Activated T-cell treated with anti-CD3 and anti-CD28 coated beads, Interleukin-2, amount 50 U/mL, for 4 hours (primary cell): ENCODE results near the gene KCTD10. TPM values are rescaled to one million over a fixed set of nuclear protein-coding genes. Genes with fewer than 3 reads are reported as not detected.

Source experiments
- ATAC-seq, 2 donors: fragments of 200-7000 bp; cut with Tn5 transposase; one replicate each; pipeline ENCODE4 v1.10.0; 2021
- DNase-seq: peaks from one replicate; pipeline ENCODE4 v3.0.0-alpha.2; 2020
- H3K27me3 Mint-ChIP-seq: one replicate; pipeline ENCODE4 v1.8.0; 2021; ENCODE audit warnings: low read depth, mixed read lengths
- H3K36me3 Mint-ChIP-seq: one replicate; pipeline ENCODE4 v1.8.0; 2022; ENCODE audit warnings: mixed read lengths; ENCODE audit not compliant: insufficient read depth
- H3K4me1 Mint-ChIP-seq: one replicate; pipeline ENCODE4 v1.8.0; 2021; ENCODE audit warnings: low read depth, mixed read lengths
- H3K4me3 Mint-ChIP-seq: one replicate; pipeline ENCODE4 v1.8.0; 2021; ENCODE audit warnings: mild to moderate bottlenecking, moderate library complexity, mixed read lengths
- H3K9me3 Mint-ChIP-seq: one replicate; pipeline ENCODE4 v1.8.0; 2021; ENCODE audit warnings: mixed read lengths
- total RNA-seq, 3 donors: library from RNA; stranded (reverse); gene quantifications; one replicate each; pipeline ENCODE4 v1.2.1, GENCODE V29; 2021

KCTD10 gene
- total RNA-seq, 3 donors from 2014 or later = 42.7 to 47.3 (median 45.4) TPM

DNA sequence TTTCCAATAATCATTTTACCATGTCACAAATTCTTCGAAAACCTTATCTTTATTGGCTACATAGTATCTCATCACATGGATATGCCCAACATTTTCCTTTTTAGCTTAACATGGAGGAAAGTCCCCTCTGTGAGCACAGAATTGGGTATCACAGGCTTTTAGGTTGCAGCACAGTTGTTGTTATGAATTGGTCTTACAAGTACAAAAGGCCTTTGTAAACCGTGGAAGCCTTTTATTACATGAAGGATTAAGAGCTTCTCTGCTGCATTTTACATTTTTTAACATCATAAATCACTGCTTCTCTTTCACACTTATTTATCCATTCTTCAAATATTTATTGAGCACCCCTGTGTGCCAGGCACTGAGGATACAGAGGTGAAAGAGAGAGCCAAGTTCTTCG lies 26.5 kb upstream of the KCTD10 start:
- ATAC-seq (no peak), DNase-seq (no peak)
- Mint-ChIP-seq H3K36me3 (peaks cover 57% of the 10 kb centered on the region), H3K4me3 (no peak overlapping the region), H3K27me3 (no peaks in the 10 kb centered on the region), H3K9me3 (no peaks in the 10 kb centered on the region), H3K4me1 (no peaks in the 10 kb centered on the region)

DNA sequence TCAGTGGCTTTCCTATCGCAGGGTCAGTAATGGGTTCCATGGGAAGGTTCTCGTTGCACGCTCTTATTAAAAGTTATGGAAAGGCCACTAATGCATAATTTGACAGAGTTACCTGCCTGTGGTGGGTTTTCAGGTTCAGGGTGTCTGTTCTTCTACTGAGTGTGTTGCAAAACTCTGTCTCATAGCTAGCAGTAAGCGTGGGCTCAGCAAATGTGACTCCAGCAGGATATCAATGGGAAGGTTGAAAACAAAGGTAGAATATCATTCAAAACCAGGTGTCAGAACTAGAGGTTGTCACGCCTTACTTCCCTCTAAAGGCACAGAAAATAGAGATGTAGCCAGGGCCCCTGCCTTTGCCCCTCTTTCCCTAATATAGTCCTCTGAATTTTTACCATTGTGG lies 25.2 kb upstream of the KCTD10 start:
- no peak for ATAC-seq
- H3K9me3 Mint-ChIP-seq = no peaks in the 10 kb centered on the region
- DNase-seq = no peak
- H3K27me3 Mint-ChIP-seq = no peaks in the 10 kb centered on the region
- peaks cover 64% of the 10 kb centered on the region for H3K36me3 Mint-ChIP-seq
- H3K4me3 Mint-ChIP-seq = no peak overlapping the region
- H3K4me1 Mint-ChIP-seq = no peaks in the 10 kb centered on the region

DNA sequence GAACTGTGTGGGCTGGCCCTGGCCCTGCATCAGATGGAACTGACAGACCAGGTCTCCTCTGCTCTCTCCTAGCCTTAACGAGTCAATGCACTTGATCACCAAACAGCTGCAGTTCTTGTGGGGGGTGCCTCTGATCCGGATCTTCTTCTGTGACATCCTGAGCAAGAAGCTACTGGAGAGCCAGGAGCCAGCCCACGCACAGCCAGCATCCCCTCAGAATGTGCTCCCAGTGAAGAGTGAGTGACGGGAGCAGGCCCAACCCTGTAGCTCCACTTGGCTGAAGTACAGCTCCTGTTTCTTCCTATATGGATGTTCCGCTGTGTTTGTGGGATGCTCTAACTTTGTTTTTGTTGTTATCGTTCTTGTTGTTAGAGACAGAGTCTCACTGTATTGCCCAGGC lies 24.2 kb upstream of the KCTD10 start:
- no peak overlapping the region for H3K4me3 Mint-ChIP-seq
- ATAC-seq (no peak), DNase-seq (no peak)
- no peaks in the 10 kb centered on the region for H3K9me3 Mint-ChIP-seq
- H3K36me3 Mint-ChIP-seq = peaks cover 60% of the 10 kb centered on the region
- no peaks in the 10 kb centered on the region for H3K27me3 Mint-ChIP-seq
- no peaks in the 10 kb centered on the region for H3K4me1 Mint-ChIP-seq

DNA sequence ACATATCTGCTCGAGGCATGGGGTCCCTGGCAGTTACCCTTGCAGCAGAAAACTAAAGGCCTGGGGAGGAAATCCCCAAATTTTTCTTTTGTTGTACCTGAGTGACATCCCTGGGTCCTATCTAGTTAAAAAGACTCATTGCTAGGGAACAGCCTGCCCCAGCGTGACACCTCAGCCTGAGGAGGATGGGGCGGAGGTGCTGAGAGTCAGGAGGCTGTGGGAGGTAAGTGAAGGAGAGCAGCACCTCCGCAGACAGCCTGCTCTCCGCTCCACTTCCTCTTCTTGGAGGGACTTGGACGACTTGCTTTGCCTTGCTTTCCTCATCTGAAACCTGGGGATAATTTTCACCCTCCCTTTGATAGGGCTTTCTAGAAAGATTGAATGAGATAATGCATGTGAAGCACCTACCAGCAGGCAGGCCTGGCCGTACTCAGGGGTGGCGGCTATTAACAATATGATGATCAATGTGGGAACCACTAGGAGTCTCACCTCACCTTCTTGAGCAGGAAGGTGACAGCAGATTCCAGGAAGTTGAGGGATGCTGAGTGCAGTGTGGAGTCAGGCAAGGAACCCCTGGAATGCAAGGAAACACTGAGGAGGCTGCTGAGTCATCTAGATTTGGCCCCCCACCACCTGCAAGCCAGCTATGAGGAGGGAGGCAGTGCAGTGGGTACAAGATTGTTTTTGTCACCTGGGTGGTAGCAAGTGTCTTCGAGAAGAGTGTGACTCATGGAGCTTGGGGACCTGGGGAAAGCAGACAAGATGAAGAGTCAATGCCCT lies 23.5 kb upstream of the KCTD10 start:
- Mint-ChIP-seq H3K9me3 (no peaks in the 10 kb centered on the region), H3K36me3 (peaks cover 64% of the 10 kb centered on the region)
- no peak for ATAC-seq

DNA sequence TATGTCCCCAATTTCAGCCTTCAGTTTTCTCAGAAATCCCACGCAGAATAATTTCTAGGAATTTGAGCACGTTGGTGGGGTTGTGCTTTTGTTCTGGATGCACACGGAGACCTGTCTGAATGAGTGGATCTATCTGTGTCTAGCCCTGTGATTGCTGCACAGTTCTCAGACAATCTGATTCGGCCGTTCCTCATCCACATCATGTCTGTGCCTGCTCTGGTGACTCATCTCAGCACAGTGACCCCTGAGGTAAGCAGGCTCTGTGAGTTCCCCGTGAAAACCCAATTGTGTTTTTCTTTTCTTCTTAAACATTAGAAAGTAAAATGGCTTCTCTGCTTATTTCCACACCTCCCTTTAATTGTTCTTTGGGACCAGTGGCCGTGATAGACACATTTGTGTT lies 20.6 kb upstream of the KCTD10 start:
- Mint-ChIP-seq H3K9me3 (no peaks in the 10 kb centered on the region), H3K36me3 (peaks cover 63% of the 10 kb centered on the region), H3K4me3 (no peak overlapping the region), H3K27me3 (no peaks in the 10 kb centered on the region), H3K4me1 (no peaks in the 10 kb centered on the region)
- DNase-seq (no peak), ATAC-seq (no peak)

More for the DNA sequence above, 23.5 kb upstream of the KCTD10 start:
- DNase-seq = no peak
- no peaks in the 10 kb centered on the region for H3K4me1 Mint-ChIP-seq
- H3K27me3 Mint-ChIP-seq = no peaks in the 10 kb centered on the region
- no peak overlapping the region for H3K4me3 Mint-ChIP-seq

DNA sequence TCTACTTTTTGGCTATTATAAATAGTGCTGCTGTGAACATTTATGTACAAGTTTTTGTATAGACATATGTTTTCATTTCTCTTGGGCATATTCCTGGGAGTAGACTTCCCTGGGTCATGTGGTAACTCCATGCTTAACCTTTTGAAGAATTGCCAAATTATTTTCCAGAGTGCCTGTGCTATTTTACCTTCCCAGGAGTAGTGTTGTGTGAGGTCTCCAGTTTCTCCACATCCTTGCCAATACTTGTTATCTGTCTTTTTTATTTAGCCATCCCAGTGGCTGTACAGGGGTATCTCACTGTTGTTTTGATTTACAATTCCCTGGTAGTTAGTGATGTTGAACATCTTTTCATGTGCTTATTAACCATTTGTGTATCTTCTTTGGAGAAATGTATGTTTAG lies 19.2 kb upstream of the KCTD10 start:
- no peaks in the 10 kb centered on the region for H3K9me3 Mint-ChIP-seq
- peaks cover 58% of the 10 kb centered on the region for H3K36me3 Mint-ChIP-seq
- ATAC-seq = no peak
- no peak overlapping the region for H3K4me3 Mint-ChIP-seq
- H3K4me1 Mint-ChIP-seq = no peaks in the 10 kb centered on the region
- H3K27me3 Mint-ChIP-seq = no peaks in the 10 kb centered on the region
- no peak for DNase-seq

DNA sequence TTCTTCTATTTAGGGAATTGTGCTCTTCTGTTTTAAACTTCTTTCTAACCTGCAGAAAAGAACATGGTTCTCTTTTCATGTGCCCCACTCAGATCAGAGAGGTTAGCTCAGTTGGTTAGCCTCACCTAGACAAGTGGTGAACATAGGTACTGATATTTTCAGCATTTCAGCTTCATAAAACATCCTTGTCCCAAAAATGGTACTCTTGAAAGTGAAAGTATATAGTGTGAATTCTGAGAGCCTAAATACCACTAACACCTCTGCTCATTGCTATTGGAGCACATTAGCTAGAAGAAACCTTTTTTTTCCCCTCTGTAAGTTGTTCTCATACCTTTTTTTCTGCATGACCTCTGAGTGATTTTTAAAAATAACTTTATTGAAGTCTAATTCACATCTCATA lies 17.9 kb upstream of the KCTD10 start:
- Mint-ChIP-seq H3K36me3 (peaks cover 51% of the 10 kb centered on the region), H3K4me1 (no peaks in the 10 kb centered on the region), H3K9me3 (no peaks in the 10 kb centered on the region), H3K27me3 (no peaks in the 10 kb centered on the region), H3K4me3 (no peak overlapping the region)
- DNase-seq (no peak), ATAC-seq (no peak)

DNA sequence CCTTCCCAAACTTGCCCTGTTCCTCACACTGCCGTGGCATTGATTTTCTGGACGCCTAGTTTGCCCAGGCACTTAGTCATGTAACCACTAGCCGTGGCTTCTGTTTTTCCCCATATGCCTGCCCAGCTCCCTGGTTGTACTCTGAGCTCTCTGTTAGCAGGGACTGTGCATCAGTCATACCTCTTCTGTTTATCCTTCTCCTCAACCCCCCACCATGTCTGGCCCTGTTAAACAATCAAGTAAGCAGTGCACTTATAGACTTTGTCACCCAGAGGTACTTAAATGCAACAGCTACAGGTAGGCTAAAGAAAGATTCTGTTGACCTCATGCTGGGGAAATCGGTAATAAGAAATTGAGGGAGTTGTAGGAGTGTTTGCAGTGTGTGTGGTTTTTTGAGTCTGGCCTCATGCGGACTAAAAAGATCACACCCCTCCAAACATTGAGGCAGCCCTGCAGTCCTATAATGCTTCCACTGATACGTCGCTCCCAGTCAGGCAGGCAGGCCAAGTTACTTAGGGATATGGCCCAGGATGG lies 17.3 kb upstream of the KCTD10 start:
- DNase-seq (no peak), ATAC-seq (no peak)
- Mint-ChIP-seq H3K9me3 (no peaks in the 10 kb centered on the region), H3K4me1 (no peaks in the 10 kb centered on the region), H3K36me3 (peaks cover 55% of the 10 kb centered on the region), H3K27me3 (no peaks in the 10 kb centered on the region), H3K4me3 (no peak overlapping the region)

DNA sequence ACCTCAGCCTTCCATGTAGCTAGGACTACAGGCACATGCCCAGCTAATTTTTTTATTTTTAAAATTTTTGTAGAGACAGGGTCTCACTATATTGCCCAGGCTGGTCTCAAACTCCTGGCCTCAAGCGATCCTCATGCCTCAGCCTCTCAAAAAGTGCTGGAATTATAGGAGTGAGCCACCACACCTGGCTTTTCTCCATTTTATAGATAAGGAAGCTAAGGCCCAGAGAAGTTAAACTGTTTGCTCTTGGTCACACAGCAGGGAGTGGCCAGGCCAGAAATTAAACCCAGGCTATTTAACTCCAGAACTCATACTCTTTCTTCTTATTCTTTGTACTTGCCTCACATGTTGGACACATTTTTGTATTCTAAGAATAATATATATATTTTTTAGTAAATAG lies 16.8 kb upstream of the KCTD10 start:
- H3K4me3 Mint-ChIP-seq = no peak overlapping the region
- no peaks in the 10 kb centered on the region for H3K4me1 Mint-ChIP-seq
- H3K9me3 Mint-ChIP-seq = no peaks in the 10 kb centered on the region
- no peaks in the 10 kb centered on the region for H3K27me3 Mint-ChIP-seq
- ATAC-seq (no peak), DNase-seq (no peak)
- peaks cover 55% of the 10 kb centered on the region for H3K36me3 Mint-ChIP-seq

DNA sequence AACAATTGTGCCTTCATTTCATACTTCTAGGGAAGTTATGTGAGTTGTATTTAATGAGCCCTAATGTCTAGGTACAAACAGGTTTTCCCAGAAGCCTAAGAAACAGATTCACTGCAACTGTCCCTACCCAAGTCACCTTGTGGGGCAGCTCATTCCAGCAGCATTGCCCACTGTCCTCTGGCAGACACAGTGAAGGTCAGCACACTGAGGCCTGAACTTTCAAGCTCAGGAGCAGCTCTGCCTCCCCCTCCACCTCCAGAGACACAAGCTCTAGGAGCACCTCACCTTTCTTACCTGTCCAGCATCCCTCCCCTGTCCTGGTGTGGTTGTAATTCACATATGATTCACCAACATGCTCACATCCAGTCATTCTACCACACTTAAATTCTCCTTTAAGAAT lies 16.0 kb upstream of the KCTD10 start:
- Mint-ChIP-seq H3K36me3 (peaks cover 49% of the 10 kb centered on the region), H3K4me1 (no peaks in the 10 kb centered on the region), H3K4me3 (no peak overlapping the region), H3K9me3 (no peaks in the 10 kb centered on the region), H3K27me3 (no peaks in the 10 kb centered on the region)
- ATAC-seq (no peak), DNase-seq (no peak)

DNA sequence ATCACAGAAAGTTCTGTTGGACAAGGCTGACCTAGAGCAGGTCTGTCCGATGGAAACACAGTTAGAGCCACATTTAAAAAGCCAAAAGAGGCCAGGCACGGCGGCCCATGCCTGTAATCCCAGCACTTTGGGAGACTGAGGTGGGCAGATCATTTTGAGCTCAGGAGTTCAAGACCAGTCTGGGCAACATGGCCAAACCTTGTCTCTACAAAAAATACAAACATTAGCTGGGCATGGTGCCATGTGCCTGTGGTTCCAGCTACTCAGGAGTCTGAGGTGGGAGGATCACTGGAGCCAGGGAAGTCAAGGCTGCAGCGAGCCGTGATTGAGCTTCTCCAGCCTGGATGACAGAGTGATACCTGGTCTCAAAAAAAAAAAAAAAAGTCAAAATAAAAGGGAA lies 15.3 kb upstream of the KCTD10 start:
- no peaks in the 10 kb centered on the region for H3K27me3 Mint-ChIP-seq
- peaks cover 42% of the 10 kb centered on the region for H3K36me3 Mint-ChIP-seq
- DNase-seq = no peak
- no peaks in the 10 kb centered on the region for H3K9me3 Mint-ChIP-seq
- no peaks in the 10 kb centered on the region for H3K4me1 Mint-ChIP-seq
- H3K4me3 Mint-ChIP-seq = no peak overlapping the region
- ATAC-seq = no peak

DNA sequence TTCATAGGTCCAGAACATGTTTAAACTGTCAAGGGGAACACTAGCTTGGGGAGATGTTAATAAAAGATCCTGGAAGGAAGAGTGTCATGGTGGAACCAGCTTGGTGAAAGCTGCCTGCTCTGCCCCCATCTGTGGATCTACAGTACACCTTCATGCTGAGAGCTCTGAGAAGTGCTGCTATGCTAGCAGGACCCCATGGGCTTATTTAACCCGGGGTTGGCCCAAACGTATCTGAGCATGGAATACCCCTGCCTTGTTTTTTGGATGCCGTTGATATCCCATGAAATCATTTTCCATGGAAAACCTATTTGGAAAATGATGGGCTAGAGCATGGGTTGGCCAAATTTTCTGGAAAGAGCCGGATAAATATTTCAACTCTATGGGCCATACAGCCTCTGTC lies 14.6 kb upstream of the KCTD10 start:
- H3K9me3 Mint-ChIP-seq = no peaks in the 10 kb centered on the region
- DNase-seq (no peak), ATAC-seq (no peak)
- no peak overlapping the region for H3K4me3 Mint-ChIP-seq
- no peaks in the 10 kb centered on the region for H3K4me1 Mint-ChIP-seq
- H3K36me3 Mint-ChIP-seq = peaks cover 46% of the 10 kb centered on the region
- no peaks in the 10 kb centered on the region for H3K27me3 Mint-ChIP-seq

DNA sequence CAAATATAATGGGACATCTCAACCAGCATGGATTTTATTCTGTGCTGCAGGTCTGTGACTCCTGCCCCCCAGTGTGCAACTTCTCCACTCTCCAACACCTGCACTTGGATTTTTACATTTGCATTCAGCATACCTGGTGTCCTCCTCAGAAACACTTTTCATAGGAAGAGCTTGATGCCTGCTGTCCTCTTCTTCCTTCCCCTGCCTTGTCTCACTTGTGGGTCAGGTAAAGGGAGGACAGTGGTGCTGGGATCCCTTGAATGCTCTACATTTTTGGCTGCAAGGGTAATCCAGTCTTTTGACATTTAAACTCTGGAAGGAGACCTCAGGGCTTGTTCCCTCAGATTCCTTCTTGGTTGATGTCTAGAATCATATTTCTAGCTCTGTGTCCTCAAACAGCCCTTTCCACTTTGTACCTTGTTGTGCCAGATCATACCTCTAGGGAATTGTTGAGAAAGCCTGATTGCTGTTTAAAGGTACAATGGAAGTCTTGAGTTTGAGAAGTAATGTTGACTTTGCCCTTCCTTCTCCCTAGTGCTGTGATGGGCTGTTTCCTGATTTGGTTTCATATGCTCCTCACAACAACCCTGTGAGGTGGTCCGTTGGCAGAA lies 13.0 kb upstream of the KCTD10 start:
- Mint-ChIP-seq H3K27me3 (no peaks in the 10 kb centered on the region), H3K4me1 (no peaks in the 10 kb centered on the region), H3K4me3 (no peak overlapping the region), H3K36me3 (peaks cover 43% of the 10 kb centered on the region), H3K9me3 (no peaks in the 10 kb centered on the region)
- ATAC-seq (no peak), DNase-seq (no peak)

DNA sequence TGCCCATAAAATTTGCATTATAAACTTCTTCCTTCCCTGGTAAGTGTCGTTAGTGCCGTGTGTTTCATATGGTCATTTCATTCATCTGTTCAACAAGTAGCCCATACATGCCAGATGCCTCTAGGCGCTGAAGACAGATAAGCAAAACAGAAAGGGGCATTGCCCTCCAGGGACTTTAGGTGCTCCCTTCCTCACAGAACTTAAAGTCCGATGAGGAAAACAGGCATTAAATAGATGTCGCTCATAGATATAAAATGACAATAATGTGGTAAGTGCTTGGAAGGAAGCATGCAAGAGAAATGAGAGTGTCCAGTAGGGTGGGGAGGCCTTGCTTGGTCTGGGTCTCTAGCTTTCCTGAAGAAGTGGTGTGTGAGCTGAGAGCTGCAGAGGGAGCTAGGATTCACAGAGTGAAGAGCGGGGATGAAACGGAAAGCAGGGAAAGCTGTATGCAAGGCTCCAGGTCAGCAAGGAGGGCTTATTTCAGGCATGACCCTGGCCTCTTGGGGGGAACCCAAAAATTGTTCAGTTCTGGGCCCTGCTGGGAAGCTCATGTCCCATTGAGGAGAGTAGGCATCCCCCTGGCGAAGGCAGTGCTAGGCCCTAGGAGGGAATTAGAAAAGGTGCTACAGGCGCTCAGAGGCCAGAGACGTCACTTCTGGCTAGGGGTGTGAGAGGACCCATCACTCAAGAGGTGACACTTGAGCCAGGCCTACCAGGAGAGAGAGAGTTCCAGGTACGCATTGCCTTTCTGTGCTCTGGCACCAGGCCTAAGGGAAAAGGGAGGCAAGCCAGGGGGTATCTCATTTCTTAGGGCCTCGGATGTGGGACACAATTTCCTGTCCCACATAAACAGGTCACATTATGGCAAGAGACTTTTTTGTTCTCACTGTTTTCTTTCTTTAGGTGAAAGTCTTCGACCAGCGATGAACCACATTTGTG lies 12.2 kb upstream of the KCTD10 start:
- Mint-ChIP-seq H3K4me3 (no peak overlapping the region), H3K9me3 (no peaks in the 10 kb centered on the region), H3K27me3 (no peaks in the 10 kb centered on the region), H3K36me3 (peaks cover 37% of the 10 kb centered on the region), H3K4me1 (no peaks in the 10 kb centered on the region)
- ATAC-seq (no peak), DNase-seq (no peak)
